ENCODE results near the gene B3GALT2.

GRCh38 chr1:193143285-193143684 lies 43.1 kb downstream of the B3GALT2 start:
- TF ChIP-seq CTCF (IDR thresholded peaks at IDR 0.05 in 4 of 5, conservative IDR thresholded peaks at IDR 0.05 in 1 of 5) (no peak), POLR2A (IDR thresholded peaks at IDR 0.05) (no peak)

Measured in gastrocnemius medialis (tissue), 4 donors.